ENCODE results near the gene CLINT1. TPM values are rescaled to one million over a fixed set of nuclear protein-coding genes. Genes with fewer than 3 reads are reported as not detected.

CLINT1 gene
- total and polyA plus RNA-seq, 2 of the 13 experiments (the other 11 are each of a cell fraction or from before 2014, with no cell fraction given), result 64.0 to 104 TPM

DNA sequence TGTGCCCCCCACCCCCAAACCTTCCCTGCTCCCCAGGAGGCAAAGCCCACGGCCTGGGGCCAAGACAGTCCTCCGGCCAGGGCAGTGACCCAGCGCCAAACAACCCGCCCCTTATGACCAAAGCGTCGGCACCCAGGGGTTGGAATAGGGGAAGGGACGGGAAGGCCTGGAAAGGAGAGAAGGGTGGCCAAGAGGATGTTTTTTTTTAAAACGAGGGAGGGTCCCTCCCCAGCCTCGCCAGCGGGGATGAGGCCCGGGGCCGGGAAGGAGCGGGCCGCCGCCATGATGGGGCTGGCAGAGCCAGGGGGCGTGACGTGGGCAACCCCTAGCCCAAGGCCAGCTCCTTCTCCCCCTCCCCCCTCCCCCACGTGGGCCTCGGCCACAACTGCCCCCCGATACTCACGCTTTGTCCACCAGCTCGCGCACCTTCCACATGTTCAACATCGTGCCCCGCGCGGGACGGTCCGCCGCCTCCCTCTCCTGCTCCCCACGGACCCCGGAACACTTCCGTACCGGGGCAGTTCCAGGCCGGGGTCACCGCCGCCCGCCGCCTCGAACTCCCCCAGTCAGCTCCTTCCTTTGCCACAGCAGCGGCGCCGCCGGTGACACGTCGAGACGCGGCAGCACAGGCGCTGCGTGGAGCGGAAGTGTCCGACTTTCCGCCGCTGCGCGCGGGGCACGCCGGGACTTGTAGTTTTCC is at the start of gene CLINT1 (continued):
- TF ChIP-seq, protein P1, sequence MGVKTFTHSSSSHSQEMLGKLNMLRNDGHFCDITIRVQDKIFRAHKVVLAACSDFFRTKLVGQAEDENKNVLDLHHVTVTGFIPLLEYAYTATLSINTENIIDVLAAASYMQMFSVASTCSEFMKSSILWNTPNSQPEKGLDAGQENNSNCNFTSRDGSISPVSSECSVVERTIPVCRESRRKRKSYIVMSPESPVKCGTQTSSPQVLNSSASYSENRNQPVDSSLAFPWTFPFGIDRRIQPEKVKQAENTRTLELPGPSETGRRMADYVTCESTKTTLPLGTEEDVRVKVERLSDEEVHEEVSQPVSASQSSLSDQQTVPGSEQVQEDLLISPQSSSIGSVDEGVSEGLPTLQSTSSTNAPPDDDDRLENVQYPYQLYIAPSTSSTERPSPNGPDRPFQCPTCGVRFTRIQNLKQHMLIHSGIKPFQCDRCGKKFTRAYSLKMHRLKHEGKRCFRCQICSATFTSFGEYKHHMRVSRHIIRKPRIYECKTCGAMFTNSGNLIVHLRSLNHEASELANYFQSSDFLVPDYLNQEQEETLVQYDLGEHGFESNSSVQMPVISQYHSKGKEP (CRISPR knock-in tag; IDR thresholded peaks at IDR 0.05), result peak; percentile 36; the same call in 1 of the 2 replicates
- TF ChIP-seq, protein P2, sequence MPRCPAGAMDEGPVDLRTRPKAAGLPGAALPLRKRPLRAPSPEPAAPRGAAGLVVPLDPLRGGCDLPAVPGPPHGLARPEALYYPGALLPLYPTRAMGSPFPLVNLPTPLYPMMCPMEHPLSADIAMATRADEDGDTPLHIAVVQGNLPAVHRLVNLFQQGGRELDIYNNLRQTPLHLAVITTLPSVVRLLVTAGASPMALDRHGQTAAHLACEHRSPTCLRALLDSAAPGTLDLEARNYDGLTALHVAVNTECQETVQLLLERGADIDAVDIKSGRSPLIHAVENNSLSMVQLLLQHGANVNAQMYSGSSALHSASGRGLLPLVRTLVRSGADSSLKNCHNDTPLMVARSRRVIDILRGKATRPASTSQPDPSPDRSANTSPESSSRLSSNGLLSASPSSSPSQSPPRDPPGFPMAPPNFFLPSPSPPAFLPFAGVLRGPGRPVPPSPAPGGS (CRISPR knock-in tag; IDR thresholded peaks at IDR 0.05), result 0 out of 2 replicates have a peak, but pooled peaks have one; percentile 40
- TF ChIP-seq ZKSCAN5 (CRISPR knock-in tag; IDR thresholded peaks at IDR 0.05) (no peak), CREB1 (IDR thresholded peaks at IDR 0.05) (peak; percentile 88), CREB1 (CRISPR knock-in tag; IDR thresholded peaks at IDR 0.05) (peak; percentile 93), SMAD1 (CRISPR knock-in tag; IDR thresholded peaks at IDR 0.05; ENCODE audit: borderline replicate concordance, low read depth) (no peak), ZNF550 (CRISPR knock-in tag; IDR thresholded peaks at IDR 0.05; ENCODE audit: borderline replicate concordance) (no peak), ZFP37 (CRISPR knock-in tag; IDR thresholded peaks at IDR 0.05; ENCODE audit: borderline replicate concordance) (no peak), HDAC2 (CRISPR knock-in tag; IDR thresholded peaks at IDR 0.05) (peak; percentile 28; the same call in 1 of the 2 replicates), CBX1 (IDR thresholded peaks at IDR 0.05; ENCODE audit: low read depth) (peak; percentile 86)
- TF ChIP-seq, protein P3, sequence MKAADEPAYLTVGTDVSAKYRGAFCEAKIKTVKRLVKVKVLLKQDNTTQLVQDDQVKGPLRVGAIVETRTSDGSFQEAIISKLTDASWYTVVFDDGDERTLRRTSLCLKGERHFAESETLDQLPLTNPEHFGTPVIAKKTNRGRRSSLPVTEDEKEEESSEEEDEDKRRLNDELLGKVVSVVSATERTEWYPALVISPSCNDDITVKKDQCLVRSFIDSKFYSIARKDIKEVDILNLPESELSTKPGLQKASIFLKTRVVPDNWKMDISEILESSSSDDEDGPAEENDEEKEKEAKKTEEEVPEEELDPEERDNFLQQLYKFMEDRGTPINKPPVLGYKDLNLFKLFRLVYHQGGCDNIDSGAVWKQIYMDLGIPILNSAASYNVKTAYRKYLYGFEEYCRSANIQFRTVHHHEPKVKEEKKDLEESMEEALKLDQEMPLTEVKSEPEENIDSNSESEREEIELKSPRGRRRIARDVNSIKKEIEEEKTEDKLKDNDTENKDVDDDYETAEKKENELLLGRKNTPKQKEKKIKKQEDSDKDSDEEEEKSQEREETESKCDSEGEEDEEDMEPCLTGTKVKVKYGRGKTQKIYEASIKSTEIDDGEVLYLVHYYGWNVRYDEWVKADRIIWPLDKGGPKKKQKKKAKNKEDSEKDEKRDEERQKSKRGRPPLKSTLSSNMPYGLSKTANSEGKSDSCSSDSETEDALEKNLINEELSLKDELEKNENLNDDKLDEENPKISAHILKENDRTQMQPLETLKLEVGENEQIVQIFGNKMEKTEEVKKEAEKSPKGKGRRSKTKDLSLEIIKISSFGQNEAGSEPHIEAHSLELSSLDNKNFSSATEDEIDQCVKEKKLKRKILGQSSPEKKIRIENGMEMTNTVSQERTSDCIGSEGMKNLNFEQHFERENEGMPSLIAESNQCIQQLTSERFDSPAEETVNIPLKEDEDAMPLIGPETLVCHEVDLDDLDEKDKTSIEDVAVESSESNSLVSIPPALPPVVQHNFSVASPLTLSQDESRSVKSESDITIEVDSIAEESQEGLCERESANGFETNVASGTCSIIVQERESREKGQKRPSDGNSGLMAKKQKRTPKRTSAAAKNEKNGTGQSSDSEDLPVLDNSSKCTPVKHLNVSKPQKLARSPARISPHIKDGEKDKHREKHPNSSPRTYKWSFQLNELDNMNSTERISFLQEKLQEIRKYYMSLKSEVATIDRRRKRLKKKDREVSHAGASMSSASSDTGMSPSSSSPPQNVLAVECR (CRISPR knock-in tag; IDR thresholded peaks at IDR 0.05; ENCODE audit: borderline replicate concordance), result peak; percentile 80
- TF ChIP-seq, protein P4, sequence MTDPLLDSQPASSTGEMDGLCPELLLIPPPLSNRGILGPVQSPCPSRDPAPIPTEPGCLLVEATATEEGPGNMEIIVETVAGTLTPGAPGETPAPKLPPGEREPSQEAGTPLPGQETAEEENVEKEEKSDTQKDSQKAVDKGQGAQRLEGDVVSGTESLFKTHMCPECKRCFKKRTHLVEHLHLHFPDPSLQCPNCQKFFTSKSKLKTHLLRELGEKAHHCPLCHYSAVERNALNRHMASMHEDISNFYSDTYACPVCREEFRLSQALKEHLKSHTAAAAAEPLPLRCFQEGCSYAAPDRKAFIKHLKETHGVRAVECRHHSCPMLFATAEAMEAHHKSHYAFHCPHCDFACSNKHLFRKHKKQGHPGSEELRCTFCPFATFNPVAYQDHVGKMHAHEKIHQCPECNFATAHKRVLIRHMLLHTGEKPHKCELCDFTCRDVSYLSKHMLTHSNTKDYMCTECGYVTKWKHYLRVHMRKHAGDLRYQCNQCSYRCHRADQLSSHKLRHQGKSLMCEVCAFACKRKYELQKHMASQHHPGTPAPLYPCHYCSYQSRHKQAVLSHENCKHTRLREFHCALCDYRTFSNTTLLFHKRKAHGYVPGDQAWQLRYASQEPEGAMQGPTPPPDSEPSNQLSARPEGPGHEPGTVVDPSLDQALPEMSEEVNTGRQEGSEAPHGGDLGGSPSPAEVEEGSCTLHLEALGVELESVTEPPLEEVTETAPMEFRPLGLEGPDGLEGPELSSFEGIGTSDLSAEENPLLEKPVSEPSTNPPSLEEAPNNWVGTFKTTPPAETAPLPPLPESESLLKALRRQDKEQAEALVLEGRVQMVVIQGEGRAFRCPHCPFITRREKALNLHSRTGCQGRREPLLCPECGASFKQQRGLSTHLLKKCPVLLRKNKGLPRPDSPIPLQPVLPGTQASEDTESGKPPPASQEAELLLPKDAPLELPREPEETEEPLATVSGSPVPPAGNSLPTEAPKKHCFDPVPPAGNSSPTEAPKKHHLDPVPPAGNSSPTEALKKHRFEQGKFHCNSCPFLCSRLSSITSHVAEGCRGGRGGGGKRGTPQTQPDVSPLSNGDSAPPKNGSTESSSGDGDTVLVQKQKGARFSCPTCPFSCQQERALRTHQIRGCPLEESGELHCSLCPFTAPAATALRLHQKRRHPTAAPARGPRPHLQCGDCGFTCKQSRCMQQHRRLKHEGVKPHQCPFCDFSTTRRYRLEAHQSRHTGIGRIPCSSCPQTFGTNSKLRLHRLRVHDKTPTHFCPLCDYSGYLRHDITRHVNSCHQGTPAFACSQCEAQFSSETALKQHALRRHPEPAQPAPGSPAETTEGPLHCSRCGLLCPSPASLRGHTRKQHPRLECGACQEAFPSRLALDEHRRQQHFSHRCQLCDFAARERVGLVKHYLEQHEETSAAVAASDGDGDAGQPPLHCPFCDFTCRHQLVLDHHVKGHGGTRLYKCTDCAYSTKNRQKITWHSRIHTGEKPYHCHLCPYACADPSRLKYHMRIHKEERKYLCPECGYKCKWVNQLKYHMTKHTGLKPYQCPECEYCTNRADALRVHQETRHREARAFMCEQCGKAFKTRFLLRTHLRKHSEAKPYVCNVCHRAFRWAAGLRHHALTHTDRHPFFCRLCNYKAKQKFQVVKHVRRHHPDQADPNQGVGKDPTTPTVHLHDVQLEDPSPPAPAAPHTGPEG (CRISPR knock-in tag; IDR thresholded peaks at IDR 0.05), result no peak
- TF ChIP-seq, protein P5, sequence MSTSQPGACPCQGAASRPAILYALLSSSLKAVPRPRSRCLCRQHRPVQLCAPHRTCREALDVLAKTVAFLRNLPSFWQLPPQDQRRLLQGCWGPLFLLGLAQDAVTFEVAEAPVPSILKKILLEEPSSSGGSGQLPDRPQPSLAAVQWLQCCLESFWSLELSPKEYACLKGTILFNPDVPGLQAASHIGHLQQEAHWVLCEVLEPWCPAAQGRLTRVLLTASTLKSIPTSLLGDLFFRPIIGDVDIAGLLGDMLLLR (CRISPR knock-in tag; IDR thresholded peaks at IDR 0.05), result no peak

All from HepG2 (cell line).